Suppressor macrophage treated with lipopolysaccharide for 4 hours (primary cell): Measurements from ENCODE around the gene CCDC188.

Experiments used
- DNase-seq: peaks from one replicate; pipeline ENCODE4 v3.0.0-alpha.2; 2020

The CCDC188 gene

GRCh38 chr22:20116376-20116950, 34.4 kb downstream of the CCDC188 start:
- DNase-seq: no peak

GRCh38 chr22:20115691-20116375, 35.0 kb downstream of the CCDC188 start, which contains the start of gene RANBP1:
TSS of gene RANBP1 (plus strand) at chr22:20116104. CDS start at chr22:20116185, 81 bp downstream.
- DNase-seq: no peak

GRCh38 chr22:20114506-20115475, 36.1 kb downstream of the CCDC188 start:
- no peak for DNase-seq

GRCh38 chr22:20113551-20114310, 37.1 kb downstream of the CCDC188 start:
- no peak for DNase-seq

- no peak for DNase-seq
These were observed 38.0 kb downstream of the CCDC188 start for GRCh38 chr22:20112623-20113511.

GRCh38 chr22:20111689-20112622, 38.9 kb downstream of the CCDC188 start:
- DNase-seq: no peak

- DNase-seq: no peak
These were observed 39.7 kb downstream of the CCDC188 start for GRCh38 chr22:20111045-20111688.

- no peak for DNase-seq
These were observed 40.4 kb downstream of the CCDC188 start for GRCh38 chr22:20110359-20110985.

- DNase-seq: no peak
These were observed 41.2 kb downstream of the CCDC188 start for GRCh38 chr22:20109411-20110358.

- no peak for DNase-seq
These were observed 42.1 kb downstream of the CCDC188 start for GRCh38 chr22:20108757-20109230.

GRCh38 chr22:20107951-20108756, 42.7 kb downstream of the CCDC188 start:
- no peak for DNase-seq

GRCh38 chr22:20107471-20107901, 43.4 kb downstream of the CCDC188 start:
- DNase-seq: no peak

GRCh38 chr22:20106849-20107237, 44.0 kb downstream of the CCDC188 start:
- DNase-seq: no peak

- no peak for DNase-seq
These were observed 44.5 kb downstream of the CCDC188 start for GRCh38 chr22:20106205-20106848.

- DNase-seq: no peak
These were observed 45.2 kb downstream of the CCDC188 start for GRCh38 chr22:20105456-20106204.
